Stimulated activated CD8-positive, alpha-beta memory T cell treated with anti-CD3 and anti-CD28 coated beads, Interleukin-4, amount 100 ng/mL, for 4 hours (primary cell): ENCODE measurements around the gene TULP3.

Experiments
- DNase-seq, 2 donors: peaks; one replicate each; pipeline ENCODE4 v3.0.0-alpha.2; 2020; ENCODE audit warnings: low read depth in 2 of 2, low spot score in 1 of 2

Gene TULP3

GRCh38 chr12:2877047-2877952, 13.4 kb upstream of the TULP3 start, which contains the start of the genes FOXM1 and RHNO1:
TSS of gene FOXM1 (minus strand) at chr12:2877174. CDS start at chr12:2874478, 2,696 bp downstream.
TSS of gene RHNO1 (plus strand) at chr12:2877223. CDS start at chr12:2885367, 8,144 bp downstream.
- peak; percentile 70 to 72 for DNase-seq

- DNase-seq, result no peak
Observed at GRCh38 chr12:2877953-2878732, 12.5 kb upstream of the TULP3 start.

GRCh38 chr12:2879853-2880252, 10.8 kb upstream of the TULP3 start:
- DNase-seq, result no peak

- DNase-seq, result no peak
Observed at GRCh38 chr12:2884810-2885209, 5.9 kb upstream of the TULP3 start.

GRCh38 chr12:2886768-2887450, 3.8 kb upstream of the TULP3 start:
- no peak for DNase-seq

GRCh38 chr12:2890001-2890387, 697 bp upstream of the TULP3 start:
- no peak for DNase-seq

GRCh38 chr12:2891240-2892053, 756 bp downstream of the TULP3 start:
- DNase-seq, result no peak

- DNase-seq, result no peak
Observed at GRCh38 chr12:2892246-2892645, 1.6 kb downstream of the TULP3 start.

- DNase-seq, result no peak
Observed at GRCh38 chr12:2893007-2893406, 2.3 kb downstream of the TULP3 start.

GRCh38 chr12:2895051-2895451, 4.4 kb downstream of the TULP3 start:
- DNase-seq, result no peak

- no peak for DNase-seq
Observed at GRCh38 chr12:2895511-2895910, 4.8 kb downstream of the TULP3 start.

GRCh38 chr12:2897418-2897817, 6.7 kb downstream of the TULP3 start:
- no peak for DNase-seq

- DNase-seq, result no peak
Observed at GRCh38 chr12:2900642-2901041, 10.0 kb downstream of the TULP3 start.

- DNase-seq, result no peak
Observed at GRCh38 chr12:2902272-2902880, 11.7 kb downstream of the TULP3 start.

- no peak for DNase-seq
Observed at GRCh38 chr12:2904260-2904659, 13.6 kb downstream of the TULP3 start.

- no peak for DNase-seq
Observed at GRCh38 chr12:2912216-2912575, 21.5 kb downstream of the TULP3 start.

GRCh38 chr12:2919249-2919648, 28.6 kb downstream of the TULP3 start:
- DNase-seq, result no peak

- DNase-seq, result no peak
Observed at GRCh38 chr12:2922329-2922728, 31.6 kb downstream of the TULP3 start.

- no peak for DNase-seq
Observed at GRCh38 chr12:2923057-2923456, 32.4 kb downstream of the TULP3 start.

- no peak for DNase-seq
Observed at GRCh38 chr12:2924019-2924418, 33.3 kb downstream of the TULP3 start.
